UCSD-AML1 (cell line): ENCODE data around the gene PROK2.

Source experiments
- DNase-seq: peaks from one replicate; lab custom pipeline; 2025; ENCODE audit not compliant: unreplicated experiment; lab: John Stamatoyannopoulos, UW

The PROK2 gene

DNA sequence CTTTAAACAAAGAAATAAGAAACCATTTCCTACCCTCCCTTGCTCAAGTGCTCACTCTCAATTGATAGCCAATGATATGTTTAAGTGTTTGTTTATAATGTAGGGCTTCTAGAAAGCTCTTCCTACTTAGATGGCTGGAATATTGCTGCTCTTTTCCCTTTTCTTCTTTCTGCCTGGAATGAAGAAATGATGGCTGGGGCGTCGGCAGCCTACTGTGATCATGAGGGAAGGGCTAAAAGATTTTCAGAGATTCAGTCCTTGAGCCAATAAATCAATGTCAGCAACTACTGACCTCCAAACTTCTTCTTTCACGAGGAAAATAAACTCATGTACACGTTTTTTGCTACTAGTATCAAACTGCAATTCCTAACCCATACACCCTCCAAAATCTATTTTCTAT lies 33.3 kb downstream of the PROK2 start:
- no peak for DNase-seq

DNA sequence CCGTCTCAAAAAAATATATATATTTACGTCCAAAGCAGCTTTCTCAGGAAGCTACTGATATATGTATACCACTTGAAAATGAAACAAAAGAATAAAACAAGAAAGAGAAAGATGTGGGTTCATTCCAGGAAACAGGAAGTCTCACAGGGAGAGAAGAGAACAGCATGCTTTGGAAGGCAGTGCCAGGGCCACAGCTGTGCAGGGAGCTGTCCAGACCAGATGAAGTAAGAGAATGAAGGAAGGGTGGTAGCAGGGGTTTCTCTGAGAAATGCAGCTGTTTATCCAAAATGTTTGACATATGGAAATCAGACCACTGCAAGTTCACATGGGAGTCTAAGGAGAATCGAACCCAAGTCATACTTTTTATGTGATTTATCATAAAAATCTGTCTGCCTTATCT lies 40.2 kb downstream of the PROK2 start:
- no peak for DNase-seq

DNA sequence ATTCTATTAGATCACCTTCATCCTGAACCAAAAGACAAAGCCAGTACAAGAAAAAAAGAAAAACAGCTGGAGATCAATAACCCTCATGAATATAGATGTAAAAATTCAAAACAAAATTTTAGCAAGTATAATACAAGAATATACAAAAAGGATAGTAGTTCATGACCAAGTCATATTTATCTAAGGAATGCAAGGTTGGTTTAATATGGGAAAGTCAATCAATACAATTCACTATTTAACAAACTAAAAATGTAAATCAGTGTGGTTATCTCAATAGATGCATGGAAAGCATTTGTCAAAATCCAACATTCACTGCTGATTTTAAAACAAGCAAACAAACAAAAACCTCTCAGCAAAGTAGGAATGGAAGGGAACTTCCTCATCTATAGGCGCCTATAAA lies 42.3 kb downstream of the PROK2 start:
- DNase-seq, result no peak

DNA sequence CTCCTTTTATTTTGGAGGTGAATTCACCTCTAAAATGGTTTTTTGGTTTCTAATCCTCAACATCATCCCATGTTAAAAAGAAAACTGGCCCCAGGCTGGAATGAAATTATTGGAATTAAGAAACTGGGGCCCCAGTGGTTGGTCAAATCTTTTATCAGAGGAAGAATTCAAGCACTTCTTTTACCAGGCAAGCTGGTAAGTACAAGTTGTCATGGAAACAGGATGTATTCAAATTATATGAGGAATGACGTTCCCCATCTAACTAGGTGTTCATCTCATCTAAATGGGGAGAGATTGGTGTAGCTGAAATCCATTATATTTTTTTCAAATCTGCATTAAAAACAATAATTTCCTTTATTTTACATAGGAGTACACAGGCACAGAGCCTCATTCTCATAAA lies 50.1 kb downstream of the PROK2 start:
- DNase-seq, result no peak

DNA sequence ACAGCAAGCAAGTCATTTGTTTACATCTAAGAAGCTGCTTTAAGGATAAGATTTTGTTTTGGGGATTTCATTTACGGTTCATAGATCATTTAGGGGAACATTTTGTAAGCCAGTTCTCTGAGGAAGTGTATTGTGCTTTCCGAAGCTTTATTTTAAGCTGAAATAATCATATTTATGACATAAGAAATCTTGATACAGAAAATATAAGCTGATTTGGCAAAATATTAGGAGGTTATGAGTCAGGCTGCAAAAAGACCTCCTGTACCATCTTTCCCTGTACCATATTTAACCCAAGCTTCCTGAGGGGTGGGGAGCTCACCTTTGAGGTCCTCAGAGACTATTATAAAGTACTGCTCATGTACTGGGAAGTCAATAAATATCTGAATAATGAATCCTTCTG lies 51.6 kb downstream of the PROK2 start:
- DNase-seq, result no peak

DNA sequence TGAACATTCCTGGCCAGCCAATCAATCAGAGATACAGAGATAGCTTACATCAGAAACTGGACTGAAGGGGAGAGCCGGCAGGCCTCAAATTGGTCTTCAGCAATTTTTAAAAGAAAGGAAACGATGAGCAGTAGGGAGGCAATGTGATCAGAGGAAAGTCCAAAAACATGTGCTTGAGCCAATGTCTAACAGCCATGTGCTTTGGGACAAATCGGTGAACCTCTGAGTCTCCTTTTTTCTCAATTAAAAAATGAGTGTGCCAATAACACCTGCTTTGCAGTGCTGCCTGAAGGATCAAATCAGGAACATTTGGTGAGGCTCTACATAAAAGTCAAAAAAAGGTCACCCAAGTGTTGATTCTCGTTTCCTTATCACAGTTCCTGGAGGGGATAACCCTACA lies 52.3 kb downstream of the PROK2 start:
- DNase-seq, result no peak

DNA sequence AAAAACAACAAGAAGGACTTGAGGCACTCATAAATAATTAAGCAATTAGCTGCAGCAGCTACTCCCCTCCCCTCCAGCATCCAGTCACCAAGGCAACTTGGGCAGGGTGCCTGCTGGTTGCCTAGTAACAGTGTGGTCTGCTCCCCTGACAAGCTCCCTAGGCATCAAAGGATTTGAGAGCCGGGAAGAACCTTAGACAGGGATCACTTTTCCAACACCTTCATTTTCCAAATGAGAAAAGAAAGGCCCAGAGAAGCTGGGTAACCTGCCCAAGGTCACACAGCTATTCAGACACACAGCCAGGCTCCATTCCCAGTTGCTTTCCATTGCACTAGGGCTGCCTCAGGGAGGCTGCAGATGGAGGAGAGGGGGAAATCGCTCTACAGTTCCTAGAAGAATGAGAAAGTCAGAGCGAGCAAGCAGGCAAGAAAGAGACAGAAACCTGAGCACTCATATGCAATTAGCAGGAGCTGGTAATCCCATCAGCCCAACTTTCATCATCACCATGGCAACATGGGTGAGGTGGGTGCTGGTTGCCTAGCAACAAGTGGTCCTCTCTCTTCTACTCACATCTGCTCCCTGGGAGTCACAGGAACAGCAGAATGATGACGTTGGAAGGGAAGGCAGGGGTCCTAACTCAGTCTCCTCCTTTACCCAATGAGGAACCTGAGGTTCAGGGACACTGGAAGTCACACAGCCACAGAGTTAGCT lies 56.2 kb downstream of the PROK2 start:
- DNase-seq, result no peak

DNA sequence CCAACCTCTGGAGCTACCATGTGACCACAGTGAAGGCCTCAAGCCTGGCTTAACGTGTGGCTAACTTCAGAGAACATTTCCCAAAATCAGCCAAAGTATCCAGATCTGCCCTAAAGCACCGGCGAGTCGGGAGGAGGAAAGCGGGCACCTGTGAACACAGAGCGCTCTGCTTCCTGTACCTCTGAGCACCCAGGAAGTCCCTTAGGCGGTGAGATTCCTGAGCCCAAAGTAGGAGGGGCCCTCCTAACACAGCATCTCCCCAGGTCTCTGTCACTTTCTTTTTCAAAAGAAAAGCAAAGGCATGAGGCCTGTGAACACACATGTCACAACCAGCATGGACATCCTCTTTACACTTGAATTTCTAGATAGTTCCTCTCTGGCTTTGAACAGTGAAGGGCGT lies 58.8 kb downstream of the PROK2 start:
- no peak for DNase-seq

DNA sequence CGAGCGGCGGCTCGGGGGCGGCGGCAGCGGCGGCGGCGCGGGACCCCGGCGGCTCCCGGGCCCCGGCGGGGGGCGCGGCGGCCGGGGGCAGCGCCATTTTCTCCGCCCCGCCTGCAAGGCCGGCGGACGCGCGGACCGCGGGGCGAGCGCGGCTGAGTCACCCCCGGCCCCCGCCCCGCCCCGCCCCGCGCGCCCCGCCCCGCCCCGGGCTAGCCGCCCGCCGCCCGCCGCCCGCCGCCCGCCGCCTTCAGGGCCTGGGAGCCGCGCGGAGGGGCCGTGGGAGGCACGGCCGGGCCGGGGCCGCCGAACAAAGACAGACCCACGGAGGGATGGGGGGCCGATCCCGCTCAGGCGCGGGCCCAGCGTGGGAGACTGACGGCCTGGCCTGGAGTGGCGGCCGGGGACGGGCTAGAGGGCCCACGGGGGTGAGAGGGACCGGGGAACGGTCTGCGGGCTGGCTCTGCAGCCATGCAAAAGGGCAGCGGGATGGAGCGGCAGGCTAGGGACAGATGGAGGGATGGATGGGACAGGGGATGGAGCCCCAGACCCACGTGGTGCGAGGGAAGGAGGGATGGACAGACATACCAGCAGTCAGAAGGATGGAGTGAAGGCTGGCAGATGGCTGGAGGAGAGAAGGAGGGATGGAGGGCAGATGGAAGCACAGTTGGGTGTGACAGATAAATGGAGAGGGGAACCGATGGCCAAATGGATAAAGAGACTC lies 59.5 kb downstream of the PROK2 start, which contains the start of gene EIF4E3:
EIF4E3 (minus strand) TSS at position 132 of the 721 bp plus-strand sequence; CDS start at position 97, 35 bp downstream.
- no peak for DNase-seq

DNA sequence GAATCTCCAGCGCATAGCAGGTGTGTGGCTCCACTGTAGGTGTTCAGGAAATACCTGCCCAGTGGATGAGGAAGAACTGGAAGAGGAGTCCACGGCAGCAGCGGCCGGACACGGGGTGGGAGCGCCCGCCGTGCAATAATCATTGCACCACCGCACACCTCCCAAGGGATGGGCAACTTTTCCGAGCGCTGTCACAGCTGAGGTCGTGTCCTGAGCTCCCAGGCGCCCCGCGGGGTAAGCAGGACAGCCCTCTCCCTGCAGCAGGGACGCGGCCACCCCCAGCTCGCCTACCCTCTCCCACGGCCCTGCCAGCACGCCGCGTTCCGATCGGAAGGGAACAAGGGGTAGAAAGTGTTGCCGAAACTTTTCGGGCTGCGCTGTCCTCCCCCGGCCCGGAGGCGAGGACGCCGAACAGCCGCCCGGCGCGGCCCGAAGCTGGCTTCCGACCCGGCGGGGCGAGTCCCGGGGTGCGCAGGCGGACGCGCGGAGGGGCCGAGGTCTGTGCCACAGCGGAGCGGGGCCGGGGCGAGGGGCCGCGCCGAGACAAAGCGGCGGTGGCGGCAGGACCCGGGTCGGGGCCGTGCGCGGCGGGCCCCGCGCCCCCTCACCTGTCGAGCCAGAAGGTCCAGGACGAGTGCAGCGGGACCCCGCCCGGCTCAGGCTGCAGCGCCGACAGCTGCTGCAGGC lies 60.2 kb downstream of the PROK2 start:
- DNase-seq, result no peak

DNA sequence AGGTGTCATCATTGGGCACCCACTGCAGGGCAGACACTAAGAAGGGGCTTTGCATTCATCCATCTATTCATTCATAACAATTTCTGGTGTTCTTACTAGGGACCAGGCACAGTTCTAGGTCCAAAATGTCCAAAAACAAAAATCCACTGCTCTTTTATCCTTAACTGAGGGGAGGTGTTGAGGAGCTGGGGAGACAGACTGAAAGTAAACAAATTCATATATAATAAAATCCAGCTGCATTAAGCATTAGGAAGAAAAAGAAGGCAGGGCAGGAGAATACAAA lies 60.8 kb downstream of the PROK2 start:
- DNase-seq, result no peak

DNA sequence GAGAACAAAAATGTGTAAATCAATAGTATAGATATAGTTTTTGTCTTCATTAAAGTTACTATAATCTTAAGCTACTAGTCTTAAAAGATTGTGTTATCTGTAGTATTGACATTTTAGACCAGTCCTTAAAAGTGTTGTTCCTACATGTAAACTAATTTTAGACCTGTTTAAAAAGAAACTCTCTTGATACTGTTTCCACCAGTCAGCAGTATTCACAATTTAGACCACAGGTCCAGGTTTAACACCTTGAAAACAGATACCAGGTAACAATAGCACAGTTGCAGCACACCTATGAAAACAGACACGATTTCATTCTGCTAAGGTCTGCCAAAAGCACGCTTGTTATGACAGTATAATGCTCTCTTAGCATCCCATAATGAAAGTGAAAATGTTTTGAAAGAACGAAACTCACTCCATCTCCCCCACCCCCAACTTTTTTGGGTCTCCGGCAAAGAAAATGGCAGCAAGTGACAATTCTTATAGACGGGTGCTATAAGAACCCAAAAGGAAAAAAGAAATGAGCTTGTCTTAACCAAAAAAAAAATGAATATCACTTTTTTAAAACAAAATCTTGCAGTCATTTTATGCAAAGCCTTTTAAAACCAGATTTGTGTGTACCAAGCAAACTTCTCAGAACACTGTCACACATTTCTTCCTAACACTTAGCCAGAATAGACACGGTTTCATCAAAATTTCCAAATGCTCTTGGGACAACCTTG lies 61.3 kb downstream of the PROK2 start:
- DNase-seq, result no peak

DNA sequence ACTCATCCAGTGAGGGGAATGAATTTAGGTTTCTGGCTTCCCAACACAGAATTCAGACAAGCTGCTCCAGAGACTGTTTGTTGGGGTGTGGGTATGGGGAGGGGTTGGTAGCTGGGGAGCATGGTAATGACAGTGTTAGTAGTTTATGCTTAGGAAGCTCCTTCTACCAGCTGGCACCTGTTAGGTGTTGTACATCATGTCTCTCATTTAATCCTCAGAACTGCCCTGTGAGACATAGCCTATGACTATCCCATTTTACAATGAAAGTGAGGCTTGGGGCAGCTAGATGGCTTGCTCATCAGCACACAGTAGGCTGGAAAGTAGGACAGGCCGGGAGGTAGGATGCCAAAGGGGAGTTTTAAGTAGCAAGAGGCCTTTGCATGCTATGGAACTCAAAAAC lies 62.3 kb downstream of the PROK2 start:
- no peak for DNase-seq
